Hematopoietic multipotent progenitor cell treated with erythropoietin and hydrocortisone succinate and interleukin-3 and kit ligand, for 6 days (in vitro differentiated cells): ENCODE measurements around the gene PIGP.
"Not testable (repeated sequence)": the region's sequence is repeated elsewhere in the genome, so short reads cannot be mapped to it uniquely, and the experiment has no call there.

Experiments used
- DNase-seq: peaks from one replicate; pipeline ENCODE4 v3.0.0-alpha.2; 2015

The PIGP gene

GRCh38 chr21:37041706-37042271 is 31.1 kb downstream of the PIGP start:
- no peak for DNase-seq

- DNase-seq = no peak
Observed at GRCh38 chr21:37040212-37040611, 32.7 kb downstream of the PIGP start.

GRCh38 chr21:37039411-37040075 is 33.3 kb downstream of the PIGP start:
- DNase-seq = no peak

GRCh38 chr21:37036177-37036576 is 36.7 kb downstream of the PIGP start:
- DNase-seq = no peak

GRCh38 chr21:37034394-37034793 is 38.5 kb downstream of the PIGP start:
- not testable (repeated sequence) for DNase-seq

GRCh38 chr21:37032877-37033471 is 39.9 kb downstream of the PIGP start:
- DNase-seq = no peak

GRCh38 chr21:37032293-37032692 is 40.6 kb downstream of the PIGP start:
- DNase-seq = no peak

- no peak for DNase-seq
Observed at GRCh38 chr21:37030864-37031263, 42.0 kb downstream of the PIGP start.

GRCh38 chr21:37028570-37028969 is 44.3 kb downstream of the PIGP start:
- no peak for DNase-seq

GRCh38 chr21:37026499-37026898 is 46.4 kb downstream of the PIGP start:
- no peak for DNase-seq

GRCh38 chr21:37017951-37018679 is 54.8 kb downstream of the PIGP start:
- DNase-seq = no peak
